ENCODE data around the gene SORCS2.
"Not testable (repeated sequence)": the region's sequence is repeated elsewhere in the genome, so short reads cannot be mapped to it uniquely, and the experiment has no call there.

Gene SORCS2

DNA sequence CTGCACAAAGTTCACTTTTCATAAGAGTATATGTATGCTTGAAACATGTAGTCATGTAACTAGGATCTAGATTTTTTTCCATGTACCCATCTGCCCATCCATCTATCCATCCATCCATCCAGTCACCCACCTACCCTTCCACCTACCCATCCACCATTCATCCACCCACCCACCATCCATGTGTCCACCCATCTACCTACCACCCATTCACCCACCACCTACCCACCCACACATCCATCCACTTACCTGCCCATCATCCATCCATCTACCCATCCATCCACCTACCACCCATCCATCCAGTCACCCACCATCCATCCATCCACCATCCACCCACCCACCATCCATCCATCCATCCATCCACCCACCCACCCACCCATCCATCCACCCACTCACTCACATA lies 364.2 kb downstream of the SORCS2 start:
- no peak for DNase-seq (ENCODE audit: low read depth)

- DNase-seq (ENCODE audit: low read depth): no peak
These were observed 365.1 kb downstream of the SORCS2 start for GRCh38 chr4:7557456-7557855.

DNA sequence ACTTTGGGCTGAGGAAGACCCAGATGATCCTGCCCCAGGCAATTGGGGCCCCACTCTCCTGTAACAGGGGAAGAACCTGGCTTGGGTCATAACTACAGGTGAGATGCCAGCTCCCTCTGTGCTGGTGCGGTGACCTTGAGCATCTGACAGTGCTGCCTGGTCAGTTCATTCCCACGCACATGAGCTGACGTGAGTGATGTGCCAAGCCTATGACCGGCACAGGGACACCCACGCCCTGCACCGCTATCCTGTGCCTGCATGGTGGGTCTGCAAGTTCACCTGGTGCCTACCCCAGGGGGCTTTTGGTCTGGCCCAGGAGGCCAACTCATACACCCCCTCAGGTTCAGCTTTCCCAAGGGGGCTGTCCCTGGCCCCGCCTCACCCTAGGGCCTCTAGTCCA lies 366.1 kb downstream of the SORCS2 start:
- no peak for DNase-seq (ENCODE audit: low read depth)

DNA sequence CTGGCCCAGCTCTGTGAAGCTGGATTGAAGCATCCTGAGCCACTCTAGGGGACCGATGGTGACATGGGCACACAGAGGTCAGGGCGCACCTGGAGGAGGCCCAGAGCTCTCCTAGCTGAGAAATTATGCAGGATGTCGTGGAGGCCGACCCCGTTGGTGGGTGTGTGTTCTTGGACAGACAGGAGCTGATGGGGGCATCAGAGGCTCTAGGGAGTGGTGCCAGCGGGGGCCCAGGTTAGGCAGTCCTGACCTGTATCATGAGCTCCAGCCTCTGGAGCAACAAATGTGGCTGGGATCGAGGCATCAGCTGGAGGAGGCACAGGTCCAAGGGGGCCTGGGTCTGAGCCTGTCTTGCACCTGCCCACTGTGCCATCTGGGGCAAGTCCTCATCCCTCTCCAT lies 367.0 kb downstream of the SORCS2 start:
- no peak for DNase-seq (ENCODE audit: low read depth)

GRCh38 chr4:7559741-7560395 lies 367.5 kb downstream of the SORCS2 start:
- no peak for DNase-seq (ENCODE audit: low read depth)

DNA sequence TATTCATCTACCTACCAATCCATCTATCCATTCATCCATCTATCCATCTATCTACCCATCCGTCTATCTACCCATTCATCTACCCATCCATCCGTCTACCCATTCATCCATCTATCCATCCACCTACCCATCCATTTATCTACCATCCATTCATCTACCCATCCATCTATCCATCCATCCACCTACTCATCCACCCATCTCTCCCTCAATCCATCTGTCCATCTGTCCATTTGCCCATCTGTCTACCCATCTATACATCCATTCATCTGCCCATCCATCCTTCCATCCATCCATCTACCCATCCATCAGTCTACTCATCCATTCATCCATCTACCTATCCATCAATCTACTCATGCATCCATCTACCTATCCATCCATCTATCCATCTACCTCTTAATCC lies 369.2 kb downstream of the SORCS2 start:
- DNase-seq (ENCODE audit: low read depth): no peak

GRCh38 chr4:7564242-7564641 lies 371.9 kb downstream of the SORCS2 start:
- DNase-seq (ENCODE audit: low read depth): no peak

DNA sequence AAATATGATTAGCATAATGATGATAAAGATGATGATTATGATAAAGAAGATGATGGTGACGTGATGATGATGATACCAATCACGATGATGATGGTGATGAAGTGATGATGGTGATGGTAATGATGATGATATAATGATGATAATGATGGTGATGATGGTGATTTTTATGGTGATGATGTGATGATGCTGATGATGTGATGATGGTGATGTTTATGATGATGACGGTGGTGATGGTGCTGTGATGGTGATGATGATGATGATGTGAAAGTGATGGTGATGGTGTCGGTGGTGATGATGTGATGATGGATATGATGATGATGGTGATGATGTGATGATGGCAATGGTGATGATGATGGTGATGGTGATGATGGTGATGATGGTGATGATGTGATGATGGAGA lies 373.1 kb downstream of the SORCS2 start:
- no peak for DNase-seq (ENCODE audit: low read depth)

- DNase-seq (ENCODE audit: low read depth): no peak
These were observed 377.8 kb downstream of the SORCS2 start for GRCh38 chr4:7569810-7570783.

DNA sequence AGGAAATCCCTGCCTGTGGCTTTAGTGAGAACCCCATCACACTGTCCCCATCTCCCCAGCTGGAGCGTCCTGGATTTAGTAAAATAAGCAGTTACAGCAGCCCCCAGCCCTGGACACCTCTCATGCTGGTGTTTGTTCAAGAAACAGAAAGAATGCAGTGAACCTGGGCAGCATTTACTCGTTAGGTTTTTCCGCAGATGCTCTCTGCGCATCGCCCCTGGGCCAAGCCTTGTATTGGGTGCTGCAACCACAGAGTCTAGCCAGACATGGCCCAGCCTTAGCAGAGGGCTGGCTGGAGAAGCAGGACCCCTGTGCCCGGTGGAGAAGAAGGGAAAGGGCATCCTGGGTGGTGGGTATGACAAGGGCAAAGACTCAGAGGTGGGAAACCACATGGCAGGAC lies 378.7 kb downstream of the SORCS2 start:
- DNase-seq (ENCODE audit: low read depth): no peak

DNA sequence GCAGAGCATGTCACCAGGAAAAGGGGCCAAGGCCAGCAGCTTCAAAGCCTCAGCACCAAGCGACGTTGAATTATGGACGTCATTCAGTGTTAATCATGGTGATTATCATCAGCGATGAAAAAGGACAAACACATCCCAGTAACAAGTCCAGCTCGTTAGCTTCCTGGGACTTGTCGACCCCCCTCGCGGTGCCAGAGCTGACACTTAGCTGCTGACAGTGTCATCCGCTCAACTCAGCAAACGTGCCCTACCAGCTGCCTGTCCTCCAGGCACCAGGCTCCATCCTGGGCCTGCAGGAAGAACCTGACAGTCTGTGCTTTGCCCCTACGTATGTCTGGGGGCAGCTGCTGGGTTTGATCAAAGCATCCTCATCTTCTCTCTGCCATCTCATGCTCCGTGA lies 379.4 kb downstream of the SORCS2 start:
- no peak for DNase-seq (ENCODE audit: low read depth)

- no peak for DNase-seq (ENCODE audit: low read depth)
These were observed 380.6 kb downstream of the SORCS2 start for GRCh38 chr4:7572894-7573293.

DNA sequence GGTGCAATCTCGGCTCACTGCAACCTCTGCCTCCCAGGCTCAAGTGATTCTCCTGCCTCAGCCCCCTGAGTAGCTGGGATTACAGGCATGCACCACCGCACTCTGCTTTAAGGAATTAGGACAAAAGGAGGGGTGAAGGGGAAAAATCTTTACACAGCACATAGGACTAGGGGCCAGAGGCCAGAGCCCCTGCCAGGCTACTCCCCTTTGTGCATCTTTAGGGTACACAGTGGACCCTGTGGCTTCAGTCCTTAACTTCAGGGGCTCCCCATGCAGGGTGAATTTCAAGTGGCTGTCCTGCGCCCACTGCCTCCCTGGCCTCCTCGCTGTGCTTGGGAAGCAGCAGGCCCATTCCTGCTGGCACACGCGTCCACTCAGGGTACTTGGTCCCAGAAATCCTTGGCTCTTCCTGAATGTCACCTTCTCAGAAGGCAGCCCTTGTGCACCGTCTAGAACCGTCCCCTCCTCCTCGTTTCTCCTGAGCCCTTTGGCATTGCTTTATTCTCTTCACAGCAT lies 381.3 kb downstream of the SORCS2 start:
- DNase-seq (ENCODE audit: low read depth): no peak

- no peak for DNase-seq (ENCODE audit: low read depth)
These were observed 382.1 kb downstream of the SORCS2 start for GRCh38 chr4:7574287-7575014.

DNA sequence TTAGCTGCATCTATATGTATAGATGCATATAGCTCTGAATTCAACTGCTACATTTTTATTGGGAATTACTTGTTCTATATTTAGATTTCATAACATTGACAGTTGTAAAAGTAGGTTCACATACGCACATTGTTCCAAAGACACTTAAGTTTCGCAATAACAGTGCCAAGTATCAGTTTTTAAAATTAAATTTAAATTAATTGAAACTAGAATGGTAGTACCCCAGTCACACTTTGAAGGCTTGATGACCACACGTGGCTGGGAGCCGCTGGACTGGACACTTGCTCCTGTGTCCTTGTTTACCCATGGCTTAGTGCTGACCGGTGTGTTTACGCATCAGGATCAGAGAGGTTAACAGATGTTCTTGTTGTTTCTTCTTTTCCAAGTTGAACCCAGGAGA lies 383.1 kb downstream of the SORCS2 start:
- DNase-seq (ENCODE audit: low read depth): no peak

DNA sequence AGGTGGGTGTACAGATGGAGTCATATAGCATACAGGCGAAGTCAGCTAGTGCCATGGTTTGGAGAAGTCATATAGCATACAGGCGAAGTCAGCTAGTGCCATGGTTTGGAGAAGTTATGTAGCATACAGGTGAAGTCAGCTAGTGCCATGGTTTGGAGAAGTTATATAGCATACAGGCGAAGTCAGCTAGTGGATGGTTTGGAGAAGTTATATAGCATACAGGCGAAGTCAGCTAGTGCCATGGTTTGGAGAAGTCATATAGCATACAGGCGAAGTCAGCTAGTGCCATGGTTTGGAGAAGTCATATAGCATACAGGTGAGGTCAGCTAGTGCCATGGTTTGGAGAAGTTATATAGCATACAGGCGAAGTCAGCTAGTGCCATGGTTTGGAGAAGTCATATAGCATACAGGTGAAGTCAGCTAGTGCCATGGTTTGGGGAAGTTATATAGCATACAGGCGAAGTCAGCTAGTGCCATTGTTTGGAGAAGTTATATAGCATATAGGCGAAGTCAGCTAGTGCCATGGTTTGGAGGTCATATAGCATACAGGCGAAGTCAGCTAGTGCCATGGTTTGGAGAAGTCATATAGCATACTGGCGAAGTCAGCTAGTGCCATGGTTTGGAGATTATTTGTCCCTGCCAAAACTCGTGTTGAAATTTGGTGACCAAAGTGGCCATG lies 385.2 kb downstream of the SORCS2 start:
- not testable (repeated sequence) for DNase-seq (ENCODE audit: low read depth)

DNA sequence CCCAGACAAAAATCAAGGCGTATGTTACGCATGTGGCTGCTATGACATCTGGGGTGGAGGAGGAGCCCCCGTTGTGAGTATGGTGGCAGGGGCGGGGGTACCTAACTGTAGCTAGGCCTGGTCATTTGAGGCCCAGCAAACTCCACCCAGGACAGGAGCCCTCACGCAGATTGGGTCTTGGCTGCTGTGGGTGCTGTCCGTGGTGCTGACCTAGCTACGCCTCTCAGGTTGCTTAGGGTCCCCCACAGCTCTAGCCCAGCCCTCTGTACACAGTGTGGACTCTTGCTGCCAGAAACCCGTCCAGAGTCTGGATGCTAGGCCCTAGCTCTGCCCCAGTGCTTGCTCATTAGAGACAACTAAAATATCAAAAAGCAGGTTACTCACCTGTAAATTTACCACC lies 389.1 kb downstream of the SORCS2 start:
- DNase-seq (ENCODE audit: low read depth): no peak

- no peak for DNase-seq (ENCODE audit: low read depth)
These were observed 390.2 kb downstream of the SORCS2 start for GRCh38 chr4:7582313-7583097.

GRCh38 chr4:7584098-7584497 lies 391.8 kb downstream of the SORCS2 start:
- no peak for DNase-seq (ENCODE audit: low read depth)

- no peak for DNase-seq (ENCODE audit: low read depth)
These were observed 392.3 kb downstream of the SORCS2 start for GRCh38 chr4:7584606-7585159.

- no peak for DNase-seq (ENCODE audit: low read depth)
These were observed 393.4 kb downstream of the SORCS2 start for GRCh38 chr4:7585768-7586167.
